Transverse colon (tissue), 4 donors: ENCODE data around the gene NSD1. TPM values are rescaled to one million over a fixed set of nuclear protein-coding genes. Genes with fewer than 3 reads are reported as not detected.

Experiments used
- DNase-seq: peaks from one replicate; pipeline ENCODE4 v3.0.0-alpha.2; 2019
- H3K27ac ChIP-seq, 4 donors: fragments of 200-600 bp; sonication (generic); 2 replicates each; pipeline ENCODE4 v1.5.1; 2016 to 2018; ENCODE audit warnings: inconsistent platforms in 4 of 4
- H3K27me3 ChIP-seq: fragments of 200-600 bp; sonication (generic); 2 replicates; pipeline ENCODE4 v1.5.1; 2017; ENCODE audit warnings: inconsistent platforms
- H3K36me3 ChIP-seq, 4 donors: fragments of 200-600 bp; sonication (generic); 2 replicates each; pipeline ENCODE4 v1.5.1; 2017 to 2019; ENCODE audit warnings: inconsistent platforms in 4 of 4
- H3K4me1 ChIP-seq, 4 donors: fragments of 200-600 bp; sonication (generic); 2 replicates each; pipeline ENCODE4 v1.5.1; 2017 to 2020; ENCODE audit warnings: inconsistent platforms in 4 of 4
- H3K4me3 ChIP-seq, 4 donors: fragments of 200-600 bp; sonication (generic); 1 replicate in 1 of 4; 2 replicates in 3 of 4; pipeline versions ENCODE4 v1.5.1 to v1.6.1; 2017 to 2019; ENCODE audit warnings: inconsistent platforms in 4 of 4
- H3K9me3 ChIP-seq, 2 donors: fragments of 200-600 bp; sonication (generic); 2 replicates each; pipeline ENCODE4 v1.5.1; 2017 to 2019; ENCODE audit warnings: inconsistent platforms in 2 of 2
- CTCF ChIP-seq, 5 experiments: fragments of 200-600 bp in 3 of 5; fragments of 450-650 bp in 2 of 5; sonication (generic) in 3 of 5; IDR thresholded peaks; 1 replicate in 2 of 5; 2 replicates in 3 of 5; pipeline ENCODE4 v1.5.1; 2016 to 2017; ENCODE audit warnings: antibody characterized with exemption in 5 of 5, inconsistent platforms in 3 of 5, mild to moderate bottlenecking in 2 of 5, moderate library complexity in 1 of 5
- EP300 ChIP-seq: sonication (generic); formaldehyde crosslinking; IDR thresholded peaks from one replicate; pipeline ENCODE4 v1.6.1; 2017; ENCODE audit warnings: antibody characterized with exemption, low read depth
- POLR2A ChIP-seq: fragments of 450-650 bp; IDR thresholded peaks from one replicate; pipeline ENCODE4 v1.6.1; 2016; ENCODE audit warnings: antibody characterized with exemption, mild to moderate bottlenecking, moderate library complexity
- POLR2AphosphoS5 ChIP-seq, 3 donors: sonication (generic); formaldehyde crosslinking; IDR thresholded peaks; one replicate each; pipeline ENCODE4 v1.6.1; 2016; ENCODE audit warnings: antibody characterized with exemption in 3 of 3
- WGBS, 2 donors: methylation state at CpG; one replicate each; pipeline ENCODE4 v1.1.5; 2018; ENCODE audit warnings: low coverage in 1 of 2; 5-methylcytosine and 5-hydroxymethylcytosine counted together
- in situ Hi-C, 4 donors: fragments of 200-750 bp; cut with MboI; loops; one replicate each; pipeline versions ENCODE4 v1.15.0 to v1.15.1; 2017; ENCODE audit warnings: low sequenced_read_pairs in 3 of 4, low pct_ligation_motif_present in 1 of 4, low pct_unique_long_range_greater_than_20kb in 1 of 4
- intact Hi-C: fragments of 100-400 bp; cut with DNase I; formaldehyde crosslinking; loops from one replicate; pipeline ENCODE4 v1.15.1; 2023; ENCODE audit warnings: low total_unique reads
- total RNA-seq, 4 donors: library from RNA; depleted of rRNA; stranded (reverse); fragments of >200 nt; gene quantifications; one replicate each; pipeline ENCODE4 v1.1.0, GENCODE V29; 2016

NSD1 gene
- total RNA-seq, 4 donors from 2014 or later: 32.6 to 84.9 (median 60.7) TPM

GRCh38 chr5:177294632-177295031 lies 161.1 kb downstream of the NSD1 start:
- peaks cover 6 to 28% (median 12%) of the 10 kb centered on the region in 4 donors for H3K4me1 ChIP-seq
- H3K36me3 ChIP-seq: peaks cover 0 to 48% (median 21%) of the 10 kb centered on the region in 4 donors
- no peaks in the 10 kb centered on the region for H3K27me3 ChIP-seq
- H3K4me3 ChIP-seq: no peak overlapping the region
- no peak for DNase-seq
- in situ Hi-C loops: loop anchor here in 2 of 4 donors (25.0 kb wide), 2 partner anchors 157 to 182 kb away; partner anchors contain the start of gene NSD1 (in 1 of the 2)
- H3K9me3 ChIP-seq: no peaks in the 10 kb centered on the region
- TF ChIP-seq POLR2AphosphoS5 (IDR thresholded peaks at IDR 0.05) (no peak), EP300 (no peak), POLR2A (no peak), CTCF (IDR thresholded peaks at IDR 0.05) (no peak)
- H3K27ac ChIP-seq: no peak overlapping the region
- intact Hi-C loops: no loop called here
- 95% methylated on average over 3 of the region's 3 CpGs; no CpG with 5 or more reads in 1 of the 2 donors for WGBS, 2 donors

GRCh38 chr5:177295924-177296323 lies 162.4 kb downstream of the NSD1 start:
- Histone ChIP-seq H3K9me3 (no peaks in the 10 kb centered on the region), H3K27me3 (no peaks in the 10 kb centered on the region), H3K4me3 (no peak overlapping the region), H3K27ac (peak overlapping the region in 1 of 4 donors; percentile 55), H3K36me3 (peaks cover 0 to 41% (median 18%) of the 10 kb centered on the region in 4 donors), H3K4me1 (peaks cover 18 to 41% (median 25%) of the 10 kb centered on the region in 4 donors)
- no peak for DNase-seq
- intact Hi-C loops: no loop called here
- 83 to 100% methylated on average over 1 to 9 of the region's 9 CpGs for WGBS, 2 donors
- no peak for TF ChIP-seq CTCF (IDR thresholded peaks at IDR 0.05)
- TF ChIP-seq POLR2AphosphoS5 (IDR thresholded peaks at IDR 0.05): no peak
- TF ChIP-seq POLR2A: no peak
- no peak for TF ChIP-seq EP300
- in situ Hi-C loops: loop anchor here in 2 of 4 donors (25.0 kb wide), 2 partner anchors 159 to 184 kb away; partner anchors contain the start of gene NSD1 (in 1 of the 2)

- TF ChIP-seq POLR2A: no peak
- TF ChIP-seq EP300: no peak
- TF ChIP-seq POLR2AphosphoS5 (IDR thresholded peaks at IDR 0.05): no peak
- TF ChIP-seq CTCF (IDR thresholded peaks at IDR 0.05): no peak
- 31 to 52% methylated on average over 3 to 4 of the region's 4 CpGs for whole genome bisulfite sequencing, 2 donors
- Histone ChIP-seq H3K4me1 (peaks cover 25 to 48% (median 31%) of the 10 kb centered on the region in 4 donors), H3K9me3 (no peaks in the 10 kb centered on the region), H3K27me3 (no peaks in the 10 kb centered on the region), H3K27ac (peak overlapping the region in 1 of 4 donors; percentile 55), H3K36me3 (peaks cover 0 to 36% (median 18%) of the 10 kb centered on the region in 4 donors), H3K4me3 (no peak overlapping the region)
- in situ Hi-C loops (loop anchor here in 2 of 4 donors (25.0 kb wide), 2 partner anchors 159 to 184 kb away; partner anchors contain the start of gene NSD1 (in 1 of the 2)), intact Hi-C loops (no loop called here)
- no peak for DNase-seq
Observed at GRCh38 chr5:177296581-177296980, 163.0 kb downstream of the NSD1 start.

GRCh38 chr5:177297922-177298321 lies 164.3 kb downstream of the NSD1 start:
- no peak overlapping the region for H3K27ac ChIP-seq
- in situ Hi-C loops: loop anchor here in 2 of 4 donors (25.0 kb wide), 2 partner anchors 161 to 186 kb away; partner anchors contain the start of gene NSD1 (in 1 of the 2)

More at GRCh38 chr5:177297922-177298321, 164.3 kb downstream of the NSD1 start:
- peaks cover 0 to 26% (median 12%) of the 10 kb centered on the region in 4 donors for H3K36me3 ChIP-seq
- H3K4me3 ChIP-seq: no peak overlapping the region
- 86% methylated on average over 2 of the region's 2 CpGs for WGBS, 2 donors
- H3K27me3 ChIP-seq: no peaks in the 10 kb centered on the region
- H3K9me3 ChIP-seq: no peaks in the 10 kb centered on the region
- no peak for TF ChIP-seq EP300
- no peak for TF ChIP-seq POLR2AphosphoS5 (IDR thresholded peaks at IDR 0.05)
- TF ChIP-seq POLR2A: no peak
- no peak for TF ChIP-seq CTCF (IDR thresholded peaks at IDR 0.05)
- H3K4me1 ChIP-seq: peaks cover 35 to 61% (median 44%) of the 10 kb centered on the region in 4 donors
- intact Hi-C loops: no loop called here
- DNase-seq: no peak
